GM19238 (cell line): ENCODE measurements around the gene FAAH.

ENCODE experiments used
- DNase-seq: peaks from one replicate; pipeline ENCODE4 v3.0.0; 2011; ENCODE audit warnings: low spot score; ENCODE audit not compliant: insufficient read length

FAAH gene

GRCh38 chr1:46421739-46422138 lies 27.6 kb downstream of the FAAH start:
- no peak for DNase-seq

DNA sequence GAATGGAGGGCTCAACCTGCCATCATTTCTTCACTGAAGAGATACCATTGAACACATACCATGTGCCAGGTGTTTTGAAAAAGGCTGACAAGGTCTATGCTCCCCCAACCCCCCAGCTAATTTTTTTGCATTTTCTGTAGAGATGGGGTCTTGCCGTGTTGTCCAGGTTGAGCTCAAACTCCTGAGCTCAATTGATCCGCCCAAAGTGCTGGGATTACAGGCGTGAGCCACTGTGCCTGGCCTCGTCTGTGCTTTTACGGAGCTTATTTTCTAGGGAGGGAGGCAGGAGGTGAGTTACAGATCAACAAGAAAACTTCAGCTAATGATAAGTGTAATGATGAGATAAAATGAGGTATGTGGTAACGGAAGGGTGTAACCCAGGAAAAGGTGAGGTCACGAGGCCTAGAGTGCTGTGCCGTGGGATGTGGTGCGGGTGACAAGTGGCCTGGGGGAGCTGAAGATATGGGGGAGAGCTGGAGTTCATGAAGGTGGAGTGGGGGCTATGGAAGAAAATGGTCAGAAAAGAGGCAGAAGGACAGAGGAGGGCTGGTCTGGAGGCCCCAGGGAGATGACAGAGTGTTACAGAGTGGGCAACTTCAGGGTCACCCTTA lies 28.2 kb downstream of the FAAH start:
- no peak for DNase-seq

DNA sequence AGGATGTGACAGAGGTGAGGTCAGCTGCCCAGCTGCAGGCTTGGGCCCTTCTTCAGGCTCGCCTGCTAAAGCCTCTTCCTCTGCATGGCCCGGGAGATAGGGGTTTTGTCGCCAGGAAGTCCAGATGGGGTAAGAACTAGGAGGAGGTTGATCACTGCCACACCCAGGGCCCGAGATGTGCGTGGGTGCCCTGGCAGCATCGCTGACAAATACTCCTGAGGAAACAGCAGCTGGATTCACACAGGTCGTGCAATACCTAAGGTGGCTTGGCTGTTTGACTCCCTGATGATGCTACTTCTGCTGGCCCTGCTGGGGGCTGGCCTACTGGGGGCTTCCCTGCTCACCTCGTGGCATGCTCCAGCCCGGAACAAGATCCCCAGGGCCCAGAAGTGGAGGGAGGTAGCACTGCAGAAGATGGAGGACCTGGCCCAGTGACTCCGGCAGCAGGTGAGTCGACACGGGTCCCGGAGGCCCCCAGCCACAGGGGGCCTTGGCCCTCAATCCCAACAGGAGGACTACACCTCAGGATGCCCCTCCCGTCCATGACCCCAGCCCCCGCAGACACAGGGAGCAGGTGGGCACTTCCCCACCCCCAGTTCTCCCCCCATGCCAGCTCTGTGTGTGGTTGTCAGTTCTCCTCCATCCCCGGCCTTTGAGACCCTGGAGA lies 29.6 kb downstream of the FAAH start:
- no peak for DNase-seq

GRCh38 chr1:46424730-46425129 lies 30.6 kb downstream of the FAAH start:
- DNase-seq: no peak

DNA sequence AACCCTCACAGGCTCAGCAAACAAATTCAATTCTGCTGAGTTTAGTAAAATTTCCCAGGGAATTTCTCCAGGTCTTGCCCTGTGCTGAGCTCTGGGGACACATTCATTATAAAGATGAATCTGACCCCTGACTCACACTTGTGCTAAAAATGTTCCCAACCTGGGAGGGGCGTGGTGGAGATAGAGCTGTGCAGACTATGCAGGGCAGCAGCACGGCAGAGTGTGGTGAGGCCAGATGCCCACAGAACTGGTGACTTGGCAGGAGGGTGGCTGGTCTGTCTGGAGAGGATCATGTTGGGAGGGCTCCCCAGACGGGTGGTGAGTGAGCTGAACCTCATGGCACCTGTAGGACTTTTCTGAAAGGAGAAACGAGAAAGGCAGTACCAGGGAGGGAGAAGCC lies 31.6 kb downstream of the FAAH start:
- DNase-seq: no peak

GRCh38 chr1:46427541-46427940 lies 33.4 kb downstream of the FAAH start:
- no peak for DNase-seq

GRCh38 chr1:46429436-46429835 lies 35.3 kb downstream of the FAAH start:
- no peak for DNase-seq

DNA sequence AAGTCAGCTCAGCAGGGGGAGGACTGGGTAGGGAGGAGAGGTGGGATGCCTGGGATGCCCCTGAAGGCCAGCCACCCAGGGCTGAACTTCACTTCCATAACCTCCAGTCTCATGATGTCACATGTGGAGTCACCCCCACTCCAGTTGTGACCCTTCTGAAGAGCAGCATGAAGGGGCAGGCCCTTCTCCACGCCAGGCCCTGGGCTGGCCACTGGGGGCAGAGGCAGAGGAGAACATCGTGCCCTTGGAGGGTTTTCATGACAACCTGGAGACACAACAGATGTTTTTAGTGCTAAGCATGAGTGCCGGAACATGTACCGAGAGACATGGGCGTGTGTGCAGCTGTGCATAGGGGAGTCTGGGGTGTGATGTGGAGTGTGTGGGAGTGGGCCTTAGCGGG lies 37.6 kb downstream of the FAAH start:
- no peak for DNase-seq

DNA sequence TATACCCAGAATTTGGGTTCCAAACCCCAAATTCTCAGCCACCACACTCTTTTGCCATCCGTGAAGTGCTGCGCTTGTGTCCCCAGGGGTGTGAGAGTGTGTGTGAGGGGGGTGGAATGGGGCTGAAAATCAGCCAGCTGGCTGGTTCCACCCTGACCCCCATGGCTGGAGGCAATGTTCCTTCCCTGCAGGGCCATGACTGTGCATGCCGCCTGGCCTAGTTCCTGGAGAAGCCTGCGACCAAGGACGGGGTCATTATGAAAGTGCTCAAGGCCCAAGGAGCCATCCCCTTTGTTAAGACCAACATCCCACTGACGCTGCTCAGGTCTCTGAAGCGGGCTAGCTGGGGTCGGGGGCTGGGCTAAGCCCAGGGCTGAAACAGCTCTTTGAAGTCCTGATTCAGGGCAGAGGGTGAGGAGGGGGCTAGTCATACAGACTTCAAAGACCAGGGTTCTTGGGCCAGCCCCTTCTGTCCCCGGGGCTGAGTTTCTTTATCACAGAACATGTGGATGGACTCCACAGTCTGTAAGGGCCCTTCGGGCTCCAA lies 38.7 kb downstream of the FAAH start:
- DNase-seq: no peak

DNA sequence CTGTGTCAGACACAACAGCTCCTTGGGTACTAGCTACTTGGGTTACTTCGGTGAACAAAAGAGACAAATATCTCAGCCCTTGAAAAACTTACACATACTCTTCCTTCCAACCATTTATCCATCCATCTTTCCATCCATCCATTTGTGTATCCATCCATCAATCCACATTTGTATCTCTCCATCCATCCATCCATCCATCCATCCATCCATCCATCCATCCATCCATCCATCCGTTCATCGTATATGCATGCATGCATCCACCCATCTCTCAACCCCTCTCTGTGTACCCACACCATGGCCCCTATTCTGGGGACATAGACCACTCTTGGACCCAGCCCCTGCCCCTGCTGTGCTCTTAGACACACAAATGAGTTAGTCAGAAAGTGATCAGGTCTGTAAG lies 40.2 kb downstream of the FAAH start:
- DNase-seq: no peak

GRCh38 chr1:46436844-46437243 lies 42.7 kb downstream of the FAAH start:
- DNase-seq: no peak

GRCh38 chr1:46437723-46438122 lies 43.6 kb downstream of the FAAH start:
- DNase-seq: no peak

DNA sequence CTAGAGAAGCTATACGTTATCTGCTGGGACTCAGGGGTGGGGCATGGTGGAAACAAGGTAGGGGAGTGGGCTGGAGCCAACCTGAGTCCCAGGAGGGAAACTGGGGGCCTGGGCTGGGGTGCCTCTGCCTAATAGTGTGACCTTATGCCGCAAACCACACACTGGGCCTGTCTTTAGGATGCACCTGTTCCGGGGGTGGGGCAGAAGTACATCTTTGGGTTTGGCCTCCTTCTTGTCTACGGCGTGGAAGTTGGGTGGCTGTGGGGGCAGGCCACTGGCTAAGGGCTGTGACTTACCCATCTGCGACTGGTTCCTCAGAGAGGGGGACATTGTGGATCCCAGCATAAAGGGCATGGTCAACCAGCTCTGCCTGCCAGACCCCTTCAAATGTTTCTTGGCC lies 44.2 kb downstream of the FAAH start:
- no peak for DNase-seq

GRCh38 chr1:46440478-46440877 lies 46.4 kb downstream of the FAAH start:
- no peak for DNase-seq

DNA sequence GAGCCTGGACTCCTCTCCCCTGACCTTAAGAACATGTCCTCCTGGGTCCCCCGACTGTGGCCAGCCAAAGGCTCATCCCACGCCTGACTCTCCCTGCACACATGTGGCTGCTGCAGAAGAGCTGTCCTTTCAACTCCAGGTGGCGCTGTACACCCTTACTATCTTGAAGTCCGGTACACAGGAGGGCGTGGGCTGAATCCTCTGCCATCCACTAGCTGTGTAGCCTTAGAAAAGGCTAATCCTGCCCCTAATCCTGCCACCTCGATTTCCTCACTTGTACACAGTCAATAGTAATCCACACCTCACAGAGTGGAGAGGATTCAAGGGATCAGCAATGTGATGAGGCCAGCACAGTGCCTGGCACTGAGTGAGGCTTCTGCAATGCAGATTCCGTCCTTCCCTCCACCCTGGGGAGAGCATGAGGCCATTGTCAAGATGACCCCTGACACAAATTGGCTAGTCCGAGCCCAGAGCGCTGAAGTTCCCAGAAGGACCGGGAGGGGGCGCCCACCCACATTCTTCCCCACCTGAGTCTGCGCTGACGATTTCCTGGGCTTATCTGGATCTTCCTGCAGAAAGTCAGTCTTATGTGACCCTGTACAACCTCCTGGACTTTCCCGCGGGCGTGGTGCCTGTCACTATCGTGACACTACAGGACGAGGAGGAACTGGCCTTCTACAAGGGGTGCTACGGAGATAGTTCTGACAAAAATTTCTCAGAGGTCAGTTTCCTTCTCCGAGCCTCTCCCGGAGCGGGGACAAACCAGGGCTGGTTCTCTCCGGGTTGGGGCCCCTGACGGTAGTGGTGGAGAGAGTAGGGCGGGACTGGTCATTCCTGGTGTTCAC lies 48.4 kb downstream of the FAAH start:
- DNase-seq: peak; percentile 74

DNA sequence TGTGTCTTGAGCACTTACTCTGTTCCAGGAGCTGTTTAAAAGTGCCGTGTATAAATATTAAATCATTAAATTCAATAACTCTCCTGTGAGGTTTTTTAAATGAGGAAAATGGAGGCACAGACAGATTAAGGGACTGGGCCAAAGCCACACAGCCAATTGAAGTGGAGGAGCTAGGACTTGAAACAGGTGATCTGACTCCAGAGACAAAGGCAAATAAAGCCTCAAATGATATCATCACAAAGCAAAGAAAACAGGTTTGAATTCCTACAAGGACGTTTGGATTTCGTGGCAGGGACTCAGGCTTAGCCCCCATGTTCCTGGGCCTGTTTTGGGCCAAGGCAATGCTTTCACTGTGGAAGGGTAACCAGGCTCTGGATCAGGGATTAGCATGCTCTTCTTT lies 50.3 kb downstream of the FAAH start:
- DNase-seq: no peak

DNA sequence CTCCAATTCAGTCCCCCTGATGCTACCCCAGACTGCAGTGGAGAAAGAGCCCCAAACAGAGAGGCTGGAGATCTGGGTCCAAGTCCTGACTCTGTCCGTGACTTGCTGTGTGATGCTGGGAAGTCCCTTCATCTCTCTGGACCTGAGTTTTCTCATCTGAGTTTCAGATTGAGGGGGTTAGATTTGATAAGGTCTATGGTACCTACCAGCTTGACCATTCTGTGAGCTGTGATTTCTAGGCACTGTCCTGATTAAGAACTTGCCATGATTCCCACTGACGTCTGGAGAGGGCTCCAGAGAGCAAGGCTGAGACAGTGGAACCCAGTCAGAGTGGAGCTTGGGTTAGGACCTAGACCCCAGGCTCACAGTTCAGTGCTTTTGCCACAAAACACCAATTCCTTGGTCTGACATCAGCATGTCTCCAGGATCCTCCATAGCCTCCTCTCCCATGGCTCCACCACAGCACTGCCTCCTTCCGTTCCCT lies 51.7 kb downstream of the FAAH start:
- no peak for DNase-seq

- DNase-seq: peak; percentile 59
Observed at GRCh38 chr1:46446646-46447498, 52.8 kb downstream of the FAAH start.

- DNase-seq: no peak
Observed at GRCh38 chr1:46447499-46448108, 53.5 kb downstream of the FAAH start.

DNA sequence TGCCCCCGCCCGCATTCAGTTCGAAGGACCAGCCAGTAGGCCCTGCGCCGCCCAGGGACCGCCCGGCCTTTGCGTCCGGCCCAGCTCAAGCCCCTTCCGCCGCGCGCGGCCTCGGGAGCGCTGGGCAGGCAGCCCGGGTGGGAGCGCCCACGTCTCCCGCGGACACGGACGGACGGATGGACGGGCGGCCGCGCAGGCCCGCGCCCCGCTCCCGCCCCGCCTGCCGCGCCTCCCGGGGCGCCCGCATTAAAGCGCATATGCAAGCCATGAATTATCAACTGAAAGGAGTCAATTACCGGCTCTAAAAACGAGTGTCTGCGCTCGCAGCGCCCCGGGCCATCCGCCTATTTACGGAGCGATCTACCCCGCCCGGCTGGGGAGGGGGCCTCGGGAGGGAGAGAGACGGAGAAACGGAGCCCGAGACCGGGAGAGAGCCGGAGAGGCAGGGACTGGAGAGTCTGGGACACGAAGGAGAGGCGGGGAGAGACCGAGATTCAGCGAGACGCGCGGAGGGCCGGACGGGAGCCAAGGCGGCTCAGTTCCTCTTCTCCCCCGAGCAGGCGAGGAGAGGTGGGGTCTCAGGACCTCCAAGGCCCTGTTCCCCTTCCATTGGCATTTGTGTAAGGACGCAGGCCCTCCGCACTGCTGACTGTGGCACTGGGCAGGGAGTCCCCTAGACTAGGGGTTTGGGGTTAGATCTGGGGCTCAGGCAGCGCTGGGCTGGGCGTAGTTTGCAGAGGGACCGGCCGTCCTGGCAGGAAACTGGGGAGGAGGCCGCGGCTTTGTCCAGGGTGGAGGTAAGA lies 54.2 kb downstream of the FAAH start:
- DNase-seq: no peak
